ENCODE measurements around the gene ABCA2. TPM values are rescaled to one million over a fixed set of nuclear protein-coding genes. Genes with fewer than 3 reads are reported as not detected.
A peak's percentile ranks its signal among the peaks of the same experiment; 100 is the strongest.
"Not testable (repeated sequence)": the region's sequence is repeated elsewhere in the genome, so short reads cannot be mapped to it uniquely, and the experiment has no call there.

The ABCA2 gene
- polyA plus RNA-seq, 1 donor, result 25.3 TPM

GRCh38 chr9:137063311-137064026 is 35.4 kb upstream of the ABCA2 start:
- H3K4me3 ChIP-seq (ENCODE audit: low read length), result no peak overlapping the region
- peaks cover 8% of the 10 kb centered on the region for H3K4me1 ChIP-seq (ENCODE audit: control insufficient read depth, insufficient read depth, low read length)
- no peaks in the 10 kb centered on the region for H3K9me3 ChIP-seq (ENCODE audit: control insufficient read depth, low read depth, low read length)
- H3K36me3 ChIP-seq (ENCODE audit: control insufficient read depth, insufficient read depth, low read length), result peaks cover 2% of the 10 kb centered on the region
- DNase-seq, result no peak
- H3K27me3 ChIP-seq (ENCODE audit: control insufficient read depth, insufficient read depth, low read length), result no peaks in the 10 kb centered on the region
- H3K27ac ChIP-seq (ENCODE audit: low read length), result no peak overlapping the region
- no CpG with 5 or more reads among the region's 26 CpGs for WGBS (ENCODE audit: insufficient coverage, low lambda C conversion rate)

- H3K27ac ChIP-seq (ENCODE audit: low read length); H3K27me3 ChIP-seq (ENCODE audit: control insufficient read depth, insufficient read depth, low read length); H3K36me3 ChIP-seq (ENCODE audit: control insufficient read depth, insufficient read depth, low read length); H3K9me3 ChIP-seq (ENCODE audit: control insufficient read depth, low read depth, low read length); H3K4me1 ChIP-seq (ENCODE audit: control insufficient read depth, insufficient read depth, low read length); DNase-seq; H3K4me3 ChIP-seq (ENCODE audit: low read length): not testable (repeated sequence)
- WGBS (ENCODE audit: insufficient coverage, low lambda C conversion rate), result no CpG with 5 or more reads among the region's 9 CpGs
Measured at GRCh38 chr9:137062798-137063197, 34.8 kb upstream of the ABCA2 start.

- Histone ChIP-seq H3K36me3 (ENCODE audit: control insufficient read depth, insufficient read depth, low read length) (peaks cover 2% of the 10 kb centered on the region), H3K27ac (ENCODE audit: low read length) (no peak overlapping the region), H3K9me3 (ENCODE audit: control insufficient read depth, low read depth, low read length) (no peaks in the 10 kb centered on the region), H3K4me3 (ENCODE audit: low read length) (no peak overlapping the region), H3K27me3 (ENCODE audit: control insufficient read depth, insufficient read depth, low read length) (no peaks in the 10 kb centered on the region), H3K4me1 (ENCODE audit: control insufficient read depth, insufficient read depth, low read length) (no peaks in the 10 kb centered on the region)
- no peak for DNase-seq
- no CpG with 5 or more reads among the region's 15 CpGs for WGBS (ENCODE audit: insufficient coverage, low lambda C conversion rate)
Measured at GRCh38 chr9:137062384-137062783, 34.3 kb upstream of the ABCA2 start.

- no CpG with 5 or more reads among the region's 9 CpGs for WGBS (ENCODE audit: insufficient coverage, low lambda C conversion rate)
- Histone ChIP-seq H3K4me1 (ENCODE audit: control insufficient read depth, insufficient read depth, low read length) (peaks cover 21% of the 10 kb centered on the region), H3K27ac (ENCODE audit: low read length) (no peak overlapping the region), H3K9me3 (ENCODE audit: control insufficient read depth, low read depth, low read length) (no peaks in the 10 kb centered on the region), H3K36me3 (ENCODE audit: control insufficient read depth, insufficient read depth, low read length) (no peaks in the 10 kb centered on the region), H3K4me3 (ENCODE audit: low read length) (no peak overlapping the region), H3K27me3 (ENCODE audit: control insufficient read depth, insufficient read depth, low read length) (peaks cover 6% of the 10 kb centered on the region)
- no peak for DNase-seq
Measured at GRCh38 chr9:137058521-137059234, 30.6 kb upstream of the ABCA2 start.

GRCh38 chr9:137057545-137057944 is 29.5 kb upstream of the ABCA2 start:
- Histone ChIP-seq H3K9me3 (ENCODE audit: control insufficient read depth, low read depth, low read length) (no peaks in the 10 kb centered on the region), H3K27ac (ENCODE audit: low read length) (no peak overlapping the region), H3K4me3 (ENCODE audit: low read length) (no peak overlapping the region), H3K36me3 (ENCODE audit: control insufficient read depth, insufficient read depth, low read length) (no peaks in the 10 kb centered on the region), H3K27me3 (ENCODE audit: control insufficient read depth, insufficient read depth, low read length) (peaks cover 17% of the 10 kb centered on the region), H3K4me1 (ENCODE audit: control insufficient read depth, insufficient read depth, low read length) (peaks cover 25% of the 10 kb centered on the region)
- 35% methylated on average over 2 of the region's 16 CpGs for WGBS (ENCODE audit: insufficient coverage, low lambda C conversion rate)
- DNase-seq, result no peak

DNA sequence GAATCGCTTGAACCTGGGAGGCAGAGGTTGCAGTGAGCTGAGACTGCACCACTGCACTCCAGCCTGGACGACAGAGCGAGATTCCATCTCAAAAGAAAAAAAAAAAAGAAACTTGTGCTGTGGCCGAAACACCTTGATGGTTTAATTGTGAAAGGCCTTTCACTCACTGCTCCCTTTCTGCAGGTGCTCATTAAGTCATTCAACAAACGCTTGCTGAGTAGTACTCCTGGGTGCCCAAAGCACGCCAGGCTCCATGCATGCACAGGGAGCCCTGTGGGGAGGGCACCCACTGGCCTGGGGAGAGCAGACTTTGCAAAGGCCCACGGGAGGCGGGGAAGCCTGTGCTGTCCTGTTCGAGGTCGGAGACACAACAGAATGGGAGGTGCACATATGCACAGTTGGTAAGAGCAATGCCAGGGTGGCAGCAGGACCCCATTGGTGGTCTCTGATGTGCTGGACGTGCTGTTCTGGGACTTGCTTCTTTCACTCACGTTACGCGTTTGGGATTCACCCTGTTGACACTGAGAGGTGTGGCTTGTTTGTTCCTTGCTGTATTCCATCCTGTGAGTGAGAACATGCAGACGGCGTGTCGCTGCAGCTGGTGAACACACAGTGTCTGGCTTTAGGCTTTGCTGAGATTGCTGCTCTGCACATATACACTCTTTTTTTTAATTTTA is 28.8 kb upstream of the ABCA2 start:
- no peaks in the 10 kb centered on the region for H3K36me3 ChIP-seq (ENCODE audit: control insufficient read depth, insufficient read depth, low read length)
- no peak overlapping the region for H3K27ac ChIP-seq (ENCODE audit: low read length)
- no peaks in the 10 kb centered on the region for H3K9me3 ChIP-seq (ENCODE audit: control insufficient read depth, low read depth, low read length)
- H3K4me3 ChIP-seq (ENCODE audit: low read length), result no peak overlapping the region
- WGBS (ENCODE audit: insufficient coverage, low lambda C conversion rate), result no CpG with 5 or more reads among the region's 17 CpGs
- peaks cover 21% of the 10 kb centered on the region for H3K27me3 ChIP-seq (ENCODE audit: control insufficient read depth, insufficient read depth, low read length)
- no peak for DNase-seq
- peaks cover 25% of the 10 kb centered on the region for H3K4me1 ChIP-seq (ENCODE audit: control insufficient read depth, insufficient read depth, low read length)

DNA sequence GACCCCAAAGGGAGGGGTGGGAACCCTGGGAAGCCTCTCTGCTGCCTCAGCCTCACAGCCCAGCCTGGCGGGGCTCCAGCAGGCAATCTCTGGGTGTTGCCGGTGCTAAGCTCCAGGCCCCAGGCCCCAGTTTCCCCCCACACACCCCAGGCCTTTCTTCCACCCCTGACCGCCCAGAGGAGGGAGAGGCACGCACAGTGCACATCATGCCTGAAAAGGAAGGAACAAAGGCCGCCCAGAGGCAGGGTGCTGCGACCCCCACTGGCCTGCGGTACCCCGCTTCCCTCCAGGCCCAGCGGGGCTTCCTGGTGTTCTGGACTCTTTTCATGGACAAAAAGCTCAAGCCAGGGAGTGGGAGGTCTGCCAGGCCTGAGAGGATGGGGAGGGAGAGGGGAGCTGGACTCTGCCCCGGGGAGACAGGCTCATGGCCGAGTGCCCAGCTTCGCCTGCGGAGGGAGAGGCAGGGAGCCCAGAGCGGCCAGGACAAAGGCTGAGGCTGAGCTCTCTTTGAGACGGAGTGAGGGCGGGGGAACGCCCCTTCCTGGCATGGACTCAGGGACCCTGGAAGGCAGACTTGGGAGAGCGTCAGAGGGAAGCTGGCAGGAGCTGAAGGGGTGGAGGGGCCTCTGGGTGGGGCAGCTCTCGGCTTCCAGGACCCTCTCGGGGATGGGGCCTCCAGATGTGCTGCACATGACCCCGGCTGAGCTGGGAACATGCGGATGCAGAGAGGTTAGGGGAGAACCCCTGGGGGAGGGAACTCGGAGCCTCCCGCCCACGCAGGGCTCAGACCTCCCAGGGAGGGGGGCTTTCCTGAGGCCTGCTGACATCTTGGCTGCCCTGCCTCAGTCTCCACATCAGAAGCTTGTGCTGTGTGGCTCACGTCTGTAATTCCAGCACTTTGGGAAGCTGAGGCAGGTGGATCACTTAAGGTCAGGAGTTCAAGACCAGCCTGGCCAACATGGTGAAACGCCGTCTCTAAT is 27.6 kb upstream of the ABCA2 start:
- DNase-seq, result peak; percentile 92 to 96
- Histone ChIP-seq H3K27ac (ENCODE audit: low read length) (peak overlapping the region; percentile 79), H3K9me3 (ENCODE audit: control insufficient read depth, low read depth, low read length) (no peaks in the 10 kb centered on the region), H3K4me1 (ENCODE audit: control insufficient read depth, insufficient read depth, low read length) (peaks cover 25% of the 10 kb centered on the region), H3K27me3 (ENCODE audit: control insufficient read depth, insufficient read depth, low read length) (peaks cover 27% of the 10 kb centered on the region), H3K36me3 (ENCODE audit: control insufficient read depth, insufficient read depth, low read length) (no peaks in the 10 kb centered on the region), H3K4me3 (ENCODE audit: low read length) (peak overlapping the region; percentile 3)
- WGBS (ENCODE audit: insufficient coverage, low lambda C conversion rate), result no CpG with 5 or more reads among the region's 28 CpGs

DNA sequence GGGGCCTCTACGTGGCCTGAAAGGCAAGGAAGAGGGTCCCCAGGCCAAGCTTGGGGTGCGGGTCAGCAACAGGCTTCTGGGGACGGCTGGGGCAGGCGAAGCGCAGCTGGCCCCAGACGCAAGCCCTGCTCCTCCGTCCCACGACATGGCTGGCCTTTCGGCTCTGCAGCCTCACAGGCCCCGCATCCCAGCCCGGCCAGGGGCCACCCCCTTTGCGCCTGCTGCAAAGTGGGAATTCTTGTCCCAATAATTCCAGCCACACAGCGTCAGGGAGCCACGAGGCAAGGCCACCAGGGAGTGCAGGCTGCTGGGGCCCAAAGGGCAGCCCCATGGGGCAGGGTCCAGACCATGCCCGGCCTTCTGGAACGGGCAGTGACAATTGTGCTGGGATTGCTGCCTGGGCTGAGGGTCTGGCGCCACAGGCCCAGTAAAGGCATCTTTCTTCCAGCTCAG is 26.9 kb upstream of the ABCA2 start:
- peak in 1 of 2 donors; percentile 73 for DNase-seq
- peaks cover 34% of the 10 kb centered on the region for H3K27me3 ChIP-seq (ENCODE audit: control insufficient read depth, insufficient read depth, low read length)
- peaks cover 25% of the 10 kb centered on the region for H3K4me1 ChIP-seq (ENCODE audit: control insufficient read depth, insufficient read depth, low read length)
- peak overlapping the region; percentile 79 for H3K27ac ChIP-seq (ENCODE audit: low read length)
- no CpG with 5 or more reads among the region's 17 CpGs for WGBS (ENCODE audit: insufficient coverage, low lambda C conversion rate)
- H3K4me3 ChIP-seq (ENCODE audit: low read length), result peak overlapping the region; percentile 59
- no peaks in the 10 kb centered on the region for H3K36me3 ChIP-seq (ENCODE audit: control insufficient read depth, insufficient read depth, low read length)
- no peaks in the 10 kb centered on the region for H3K9me3 ChIP-seq (ENCODE audit: control insufficient read depth, low read depth, low read length)

GRCh38 chr9:137053944-137054931 is 26.2 kb upstream of the ABCA2 start, which contains the start of gene ENTPD2:
Gene ENTPD2 (minus strand): TSS chr9:137054061. CDS start chr9:137053997, 64 bp downstream.
- H3K4me1 ChIP-seq (ENCODE audit: control insufficient read depth, insufficient read depth, low read length), result peaks cover 25% of the 10 kb centered on the region
- H3K9me3 ChIP-seq (ENCODE audit: control insufficient read depth, low read depth, low read length), result no peaks in the 10 kb centered on the region
- H3K27me3 ChIP-seq (ENCODE audit: control insufficient read depth, insufficient read depth, low read length), result peaks cover 41% of the 10 kb centered on the region
- H3K36me3 ChIP-seq (ENCODE audit: control insufficient read depth, insufficient read depth, low read length), result no peaks in the 10 kb centered on the region
- peak; percentile 70 to 87 for DNase-seq
- no CpG with 5 or more reads among the region's 90 CpGs for WGBS (ENCODE audit: insufficient coverage, low lambda C conversion rate)
- peak within 1 kb of the TSS; percentile 59 for H3K4me3 ChIP-seq (ENCODE audit: low read length)
- H3K27ac ChIP-seq (ENCODE audit: low read length), result peak within 1 kb of the TSS; percentile 79
